Left ventricle myocardium superior (tissue), 1 donor: ENCODE measurements around the gene LRRTM4. TPM values are rescaled to one million over a fixed set of nuclear protein-coding genes. Genes with fewer than 3 reads are reported as not detected.

Experiments
- ATAC-seq: fragments of 200-7000 bp; cut with Tn5 transposase; one replicate; pipeline ENCODE4 v1.9.1; 2020; ENCODE audit warnings: mild to moderate bottlenecking, moderate library complexity
- DNase-seq: peaks from one replicate; pipeline ENCODE4 v3.0.0-alpha.2; 2020
- intact Hi-C: fragments of 100-400 bp; cut with micrococcal nuclease; formaldehyde crosslinking; loops from one replicate; pipeline ENCODE4 v1.11.0; 2022
- long read RNA-seq: library from polyadenylated mRNA; unstranded; transcript quantifications from one replicate; pipeline ENCODE4 v2.0.0, GENCODE V29; 2021
- total RNA-seq: library from RNA; stranded (reverse); fragmentation: NEBNext Ultra II Directional; extraction: Animal tissue kit (Norgen Biotek cat#: 25700); gene quantifications from one replicate; pipeline ENCODE4 v1.2.1, GENCODE V29; 2021
- donor health status: DM: no; HTN: yes; CAD: no; lungs with severe emphysema.

The LRRTM4 gene
- 0.69 TPM for total RNA-seq
- long read RNA-seq, partial matches to known transcripts: 0 of 1 reads
- long read RNA-seq, other reads (novel, unspliced or antisense): 1 of 1 reads

DNA sequence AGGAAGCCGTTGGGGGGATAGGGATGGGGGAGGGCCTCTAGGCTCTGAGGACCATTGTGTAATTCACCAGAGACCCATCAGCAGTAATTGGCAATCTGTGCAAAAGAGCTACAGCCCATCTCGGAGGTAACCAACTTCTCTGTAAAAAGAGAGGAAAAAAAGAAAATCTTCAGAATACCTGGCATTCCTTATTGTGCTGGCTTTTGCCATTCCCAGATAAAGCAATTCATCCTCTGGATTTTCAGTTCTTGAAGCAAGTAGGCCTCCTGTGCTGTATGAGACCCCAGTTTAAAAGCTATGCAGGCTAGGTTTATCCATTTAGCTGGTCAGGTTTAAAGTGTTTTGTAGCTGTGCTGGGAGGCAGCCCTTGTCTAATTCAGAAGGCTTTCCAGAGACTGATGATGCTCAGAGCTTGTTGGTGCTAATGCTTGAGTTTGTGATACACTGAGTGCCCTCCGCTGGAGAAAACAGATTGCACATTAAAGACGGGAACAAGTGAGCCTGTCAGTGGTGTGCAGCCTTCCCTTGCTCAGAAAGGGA is at the start of gene LRRTM4:
Gene LRRTM4 (minus strand): TSS at position 446 of the 540 bp plus-strand sequence.
- intact Hi-C loops: loop anchor here (10.0 kb wide), 1 partner anchor 87 kb away; no protein-coding TSS in a partner anchor
- DNase-seq (peak; percentile 20), ATAC-seq (peak; percentile 92)

DNA sequence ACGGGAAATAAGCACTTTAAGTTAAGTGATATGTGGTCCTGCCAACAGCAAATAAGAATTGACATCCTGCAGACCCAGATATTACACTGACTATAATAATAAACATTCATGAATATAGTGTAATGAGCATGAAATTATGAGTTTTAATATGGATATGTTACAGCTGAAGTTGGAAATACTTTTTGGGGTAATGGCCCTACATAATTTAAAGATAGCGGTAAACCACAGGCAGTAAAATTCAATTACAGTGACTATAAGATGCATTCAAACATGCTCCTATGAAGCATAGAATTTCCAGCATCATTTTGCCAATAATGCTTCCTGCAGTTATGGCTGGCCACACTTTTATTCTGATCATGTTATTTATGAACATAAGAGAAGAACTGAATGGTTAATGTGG is 49.4 kb upstream of the LRRTM4 start:
- ATAC-seq: no peak
- intact Hi-C loops: no loop called here
- DNase-seq: no peak

- intact Hi-C loops: no loop called here
- no peak for ATAC-seq
- DNase-seq: no peak
Measured at GRCh38 chr2:77567723-77568122, 45.5 kb upstream of the LRRTM4 start.

DNA sequence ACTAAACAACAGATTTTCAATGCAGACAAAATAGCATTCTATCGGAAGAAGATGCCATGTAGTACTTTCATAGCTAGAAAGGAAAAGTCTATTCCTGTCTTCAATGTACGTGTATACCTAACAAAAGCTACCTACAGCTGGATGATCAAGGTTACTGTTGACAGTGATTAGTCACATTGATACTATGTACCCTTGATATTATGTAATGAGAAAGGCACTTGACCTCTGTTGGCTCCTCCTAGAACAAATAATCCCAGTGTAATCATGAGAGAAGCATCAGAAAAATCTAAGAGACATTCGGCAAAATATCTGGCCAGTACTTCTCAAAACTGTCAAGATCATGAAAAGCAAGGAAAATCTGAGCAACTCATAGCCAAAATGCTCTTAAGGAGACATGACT is 44.4 kb upstream of the LRRTM4 start:
- intact Hi-C loops: no loop called here

GRCh38 chr2:77566131-77566530 is 44.0 kb upstream of the LRRTM4 start:
- intact Hi-C loops: no loop called here
- DNase-seq: no peak
- no peak for ATAC-seq

More for the DNA sequence above, 44.4 kb upstream of the LRRTM4 start:
- ATAC-seq: no peak
- DNase-seq: no peak

GRCh38 chr2:77552956-77553355 is 30.8 kb upstream of the LRRTM4 start:
- intact Hi-C loops: no loop called here
- DNase-seq (no peak), ATAC-seq (no peak)

DNA sequence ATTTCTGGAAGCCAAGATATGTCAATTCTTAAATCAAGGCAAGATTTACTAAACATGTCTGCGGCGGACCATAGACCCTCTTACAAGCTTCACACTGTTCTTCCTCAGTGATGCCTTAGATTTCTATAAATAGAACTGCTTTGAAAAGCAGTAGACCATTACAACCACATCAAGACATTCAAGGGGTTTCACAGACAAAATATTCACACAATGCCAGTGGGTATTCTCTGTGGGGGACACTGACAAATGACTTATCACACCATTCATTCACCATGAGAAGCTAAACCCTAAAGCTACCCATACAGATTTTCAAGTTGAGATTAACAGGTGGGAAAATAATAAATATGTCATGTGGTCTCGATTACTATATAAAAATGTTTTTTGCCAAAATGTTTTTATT is 15.9 kb upstream of the LRRTM4 start:
- intact Hi-C loops: no loop called here
- ATAC-seq (no peak), DNase-seq (no peak)

DNA sequence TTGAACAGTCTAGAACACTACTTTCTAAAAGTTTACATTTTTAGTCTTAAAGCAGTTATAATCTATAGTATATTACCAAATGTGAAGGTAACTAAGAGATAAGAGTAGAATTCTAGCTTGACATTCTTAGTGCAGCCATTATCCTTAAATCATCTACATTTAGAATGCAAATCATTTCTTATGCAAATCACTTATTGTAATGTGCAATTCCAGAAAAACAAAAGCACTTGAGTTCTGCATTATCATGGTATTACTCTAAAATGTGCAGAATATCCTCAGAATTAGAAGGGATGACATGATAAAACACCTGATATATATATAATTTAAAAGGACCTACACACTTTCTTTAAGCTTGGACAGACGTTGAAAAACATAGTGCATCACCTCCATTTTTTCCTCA is 712 bp upstream of the LRRTM4 start:
- intact Hi-C loops: loop anchor here (10.0 kb wide), 1 partner anchor 88 kb away; no protein-coding TSS in a partner anchor
- no peak for DNase-seq
- ATAC-seq: no peak

GRCh38 chr2:77521548-77521891 is 656 bp downstream of the LRRTM4 start:
- intact Hi-C loops: loop anchor here (10.0 kb wide), 1 partner anchor 87 kb away; no protein-coding TSS in a partner anchor
- ATAC-seq (no peak), DNase-seq (no peak)

- no peak for DNase-seq
- peak; percentile 61 for ATAC-seq
- intact Hi-C loops: loop anchor here (10.0 kb wide), 1 partner anchor 86 kb away; no protein-coding TSS in a partner anchor
Measured at GRCh38 chr2:77520641-77521547, 1.3 kb downstream of the LRRTM4 start.

DNA sequence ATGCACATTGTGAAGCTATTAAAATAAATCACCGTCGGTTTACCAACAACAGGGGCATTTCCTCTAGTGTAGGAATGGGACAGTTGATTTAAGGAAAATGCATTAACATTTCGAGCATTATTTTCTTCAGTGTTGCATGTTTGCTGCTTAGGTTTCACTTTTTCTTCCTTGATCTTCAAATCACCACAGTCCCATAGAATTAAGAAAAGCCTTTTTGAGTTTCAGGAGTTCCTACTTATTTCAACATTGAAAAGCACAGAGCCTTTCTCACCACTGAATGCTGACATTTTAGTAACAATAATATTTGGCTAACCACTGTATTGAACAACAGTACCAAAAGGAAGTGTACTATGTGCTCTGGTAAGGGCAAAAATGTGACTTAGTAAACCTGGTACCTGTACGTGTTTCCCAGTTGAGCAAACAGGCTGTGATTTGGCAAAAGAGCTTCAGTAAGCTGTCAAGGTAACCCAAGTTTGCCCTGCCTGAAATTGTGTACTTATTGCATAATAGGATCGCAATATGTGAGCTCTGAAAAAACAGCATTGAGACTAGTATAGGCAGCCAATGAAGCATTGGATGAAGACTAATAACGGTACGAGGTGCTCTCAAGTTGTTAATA is 2.2 kb downstream of the LRRTM4 start:
- intact Hi-C loops: loop anchor here (10.0 kb wide), 1 partner anchor 85 kb away; no protein-coding TSS in a partner anchor
- no peak for DNase-seq
- ATAC-seq: peak; percentile 29

GRCh38 chr2:77519164-77519887 is 2.9 kb downstream of the LRRTM4 start:
- DNase-seq (no peak), ATAC-seq (peak; percentile 41)
- intact Hi-C loops: no loop called here

- ATAC-seq: no peak
- no peak for DNase-seq
- intact Hi-C loops: no loop called here
Measured at GRCh38 chr2:77518311-77518710, 3.9 kb downstream of the LRRTM4 start.

GRCh38 chr2:77513191-77513590 is 9.0 kb downstream of the LRRTM4 start:
- ATAC-seq: no peak
- intact Hi-C loops: no loop called here
- no peak for DNase-seq

DNA sequence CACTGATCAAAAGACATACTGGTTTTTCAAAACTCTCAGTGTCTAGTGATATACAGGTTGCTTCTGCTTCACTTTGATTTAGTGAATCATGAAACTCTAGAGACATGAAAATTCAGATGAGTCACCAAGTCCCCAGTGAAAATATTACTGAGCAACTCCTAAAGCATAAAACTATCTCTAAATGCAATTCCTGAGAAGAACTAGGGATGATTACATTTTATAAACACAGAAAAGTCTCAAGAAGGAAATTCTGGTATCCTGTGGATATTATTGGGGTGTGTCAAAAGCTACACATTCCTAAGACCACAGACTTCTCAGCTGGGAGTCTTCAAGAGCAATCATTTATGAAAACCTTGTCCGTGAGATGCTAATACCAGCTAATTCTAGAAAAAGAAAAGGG is 9.7 kb downstream of the LRRTM4 start:
- no peak for ATAC-seq

DNA sequence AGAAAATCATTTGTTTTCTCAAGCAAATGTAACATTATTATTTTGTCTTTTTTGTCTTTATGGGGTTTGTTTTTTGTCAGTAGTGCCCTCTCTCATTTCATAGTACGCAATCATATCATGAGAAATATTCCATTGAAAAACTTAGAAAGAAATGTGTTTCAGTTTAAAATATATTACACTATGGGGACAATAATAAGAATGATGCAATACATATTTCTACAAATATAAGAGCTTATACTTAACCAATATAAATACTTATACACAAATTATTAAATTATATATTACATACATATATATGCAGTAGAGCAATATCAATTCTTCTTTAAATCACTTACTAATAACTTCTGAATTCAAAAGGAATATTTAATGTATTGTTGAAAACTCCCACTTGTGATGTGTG is 13.7 kb downstream of the LRRTM4 start:
- intact Hi-C loops: no loop called here
- ATAC-seq: no peak

More for the DNA sequence above, 9.7 kb downstream of the LRRTM4 start:
- intact Hi-C loops: no loop called here
- no peak for DNase-seq

DNA sequence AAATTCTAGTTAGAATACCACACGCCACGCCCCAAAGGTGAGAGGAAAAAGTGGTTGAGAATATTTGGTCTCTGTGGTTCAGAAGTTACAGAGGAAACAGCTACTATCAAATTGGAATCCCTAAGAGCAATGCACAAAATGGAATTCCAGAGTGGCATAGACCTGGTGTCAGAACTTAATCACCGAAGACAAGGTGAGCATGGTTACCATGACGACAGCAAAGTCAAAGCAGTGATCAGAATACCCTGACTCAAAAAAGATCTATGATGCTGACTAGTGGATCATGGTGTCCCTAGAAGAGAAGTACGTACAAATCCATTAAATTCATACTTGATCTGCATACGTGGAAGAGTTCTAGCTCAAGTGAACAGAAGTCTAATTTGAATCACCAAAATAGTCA is 14.5 kb downstream of the LRRTM4 start:
- no peak for DNase-seq
- ATAC-seq: no peak
- intact Hi-C loops: no loop called here

More for the DNA sequence above, 13.7 kb downstream of the LRRTM4 start:
- no peak for DNase-seq

- intact Hi-C loops: no loop called here
- DNase-seq: no peak
- no peak for ATAC-seq
Measured at GRCh38 chr2:77488141-77488540, 34.0 kb downstream of the LRRTM4 start.

DNA sequence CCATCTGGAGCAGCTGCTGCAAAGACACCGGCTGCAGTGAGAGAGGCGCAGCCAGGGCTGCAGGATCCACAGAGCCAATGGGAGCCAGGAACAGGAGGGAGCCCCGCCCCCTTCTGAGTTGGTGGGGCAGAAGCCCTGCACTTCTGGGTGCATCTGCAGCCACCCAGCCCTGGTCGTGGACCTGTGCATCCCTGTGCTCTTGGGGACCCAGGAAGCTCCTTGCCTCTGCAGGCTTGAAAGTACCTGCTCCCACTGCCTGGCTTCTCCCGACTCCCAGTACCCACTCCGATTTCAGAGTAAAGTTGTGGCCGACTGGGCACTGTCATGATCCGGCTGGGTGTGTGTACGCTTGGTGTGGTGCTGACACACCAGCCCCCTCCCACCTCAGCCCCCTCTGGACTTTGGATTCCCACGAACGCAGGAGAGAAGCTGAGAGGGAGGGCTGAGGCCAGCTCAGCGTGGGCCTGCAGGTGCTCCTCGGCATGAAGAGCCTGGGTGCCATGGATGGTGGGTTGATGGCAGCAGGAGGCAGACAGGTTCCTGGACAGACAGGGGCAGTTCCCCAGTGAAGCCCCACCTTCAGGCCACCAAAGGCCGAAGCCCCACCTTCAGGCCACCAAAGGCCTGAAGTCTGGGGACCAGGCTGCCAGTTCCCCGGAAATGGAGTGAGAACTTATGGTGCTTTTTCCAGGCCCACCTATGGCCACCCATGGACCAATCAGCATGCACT is 34.9 kb downstream of the LRRTM4 start:
- ATAC-seq (no peak), DNase-seq (no peak)
- intact Hi-C loops: no loop called here
